ENCODE results near the gene FCN2. TPM values are rescaled to one million over a fixed set of nuclear protein-coding genes. Genes with fewer than 3 reads are reported as not detected.

FCN2 gene
- total RNA-seq, 1 donor from 2014 or later, result 1.0 TPM

- Histone ChIP-seq H3K36me3 (ENCODE audit: control insufficient read depth in 3 of 3, insufficient read depth in 3 of 3, low read length in 3 of 3) (peaks cover 0 to 7% (median 2%) of the 10 kb centered on the region in 3 donors), H3K27ac (ENCODE audit: low read depth, low read length) (no peak overlapping the region), H3K4me1 (ENCODE audit: control insufficient read depth in 3 of 3, insufficient read depth in 3 of 3, low read length in 3 of 3) (no peaks in the 10 kb centered on the region), H3K9ac (ENCODE audit: low read depth in 1 of 3, low read length in 3 of 3) (no peak overlapping the region), H3K9me3 (ENCODE audit: control insufficient read depth in 3 of 3, low read length in 3 of 3) (no peaks in the 10 kb centered on the region), H3K27me3 (ENCODE audit: control insufficient read depth in 3 of 3, insufficient read depth in 3 of 3, low read length in 3 of 3) (peaks cover 0 to 11% (median 0%) of the 10 kb centered on the region in 3 donors), H3K4me3 (ENCODE audit: low read length in 3 of 3) (no peak overlapping the region)
These were observed 43.1 kb upstream of the FCN2 start for GRCh38 chr9:134837529-134837928.

GRCh38 chr9:134838651-134839454, 41.8 kb upstream of the FCN2 start:
- Histone ChIP-seq H3K4me3 (ENCODE audit: low read length in 3 of 3) (no peak overlapping the region), H3K9me3 (ENCODE audit: control insufficient read depth in 3 of 3, low read length in 3 of 3) (no peaks in the 10 kb centered on the region), H3K36me3 (ENCODE audit: control insufficient read depth in 3 of 3, insufficient read depth in 3 of 3, low read length in 3 of 3) (peaks cover 0 to 7% (median 2%) of the 10 kb centered on the region in 3 donors), H3K4me1 (ENCODE audit: control insufficient read depth in 3 of 3, insufficient read depth in 3 of 3, low read length in 3 of 3) (no peaks in the 10 kb centered on the region), H3K27me3 (ENCODE audit: control insufficient read depth in 3 of 3, insufficient read depth in 3 of 3, low read length in 3 of 3) (peaks cover 0 to 11% (median 0%) of the 10 kb centered on the region in 3 donors), H3K27ac (ENCODE audit: low read depth, low read length) (no peak overlapping the region), H3K9ac (ENCODE audit: low read depth in 1 of 3, low read length in 3 of 3) (no peak overlapping the region)

GRCh38 chr9:134839455-134840125, 41.0 kb upstream of the FCN2 start:
- peaks cover 0 to 9% (median 2%) of the 10 kb centered on the region in 3 donors for H3K36me3 ChIP-seq (ENCODE audit: control insufficient read depth in 3 of 3, insufficient read depth in 3 of 3, low read length in 3 of 3)
- H3K9ac ChIP-seq (ENCODE audit: low read depth in 1 of 3, low read length in 3 of 3), result no peak overlapping the region
- no peaks in the 10 kb centered on the region for H3K9me3 ChIP-seq (ENCODE audit: control insufficient read depth in 3 of 3, low read length in 3 of 3)

GRCh38 chr9:134840511-134840910, 40.1 kb upstream of the FCN2 start:
- Histone ChIP-seq H3K36me3 (ENCODE audit: control insufficient read depth in 3 of 3, insufficient read depth in 3 of 3, low read length in 3 of 3) (peaks cover 0 to 9% (median 5%) of the 10 kb centered on the region in 3 donors), H3K27ac (ENCODE audit: low read depth, low read length) (no peak overlapping the region), H3K4me1 (ENCODE audit: control insufficient read depth in 3 of 3, insufficient read depth in 3 of 3, low read length in 3 of 3) (no peaks in the 10 kb centered on the region), H3K4me3 (ENCODE audit: low read length in 3 of 3) (no peak overlapping the region), H3K9me3 (ENCODE audit: control insufficient read depth in 3 of 3, low read length in 3 of 3) (no peaks in the 10 kb centered on the region), H3K9ac (ENCODE audit: low read depth in 1 of 3, low read length in 3 of 3) (no peak overlapping the region), H3K27me3 (ENCODE audit: control insufficient read depth in 3 of 3, insufficient read depth in 3 of 3, low read length in 3 of 3) (peaks cover 4 to 14% (median 4%) of the 10 kb centered on the region in 3 donors)

More at GRCh38 chr9:134839455-134840125, 41.0 kb upstream of the FCN2 start:
- H3K4me1 ChIP-seq (ENCODE audit: control insufficient read depth in 3 of 3, insufficient read depth in 3 of 3, low read length in 3 of 3), result no peaks in the 10 kb centered on the region
- peaks cover 0 to 11% (median 0%) of the 10 kb centered on the region in 3 donors for H3K27me3 ChIP-seq (ENCODE audit: control insufficient read depth in 3 of 3, insufficient read depth in 3 of 3, low read length in 3 of 3)
- H3K27ac ChIP-seq (ENCODE audit: low read depth, low read length), result no peak overlapping the region
- H3K4me3 ChIP-seq (ENCODE audit: low read length in 3 of 3), result no peak overlapping the region

GRCh38 chr9:134841180-134841904, 39.3 kb upstream of the FCN2 start:
- Histone ChIP-seq H3K27ac (ENCODE audit: low read depth, low read length) (no peak overlapping the region), H3K36me3 (ENCODE audit: control insufficient read depth in 3 of 3, insufficient read depth in 3 of 3, low read length in 3 of 3) (peaks cover 0 to 9% (median 5%) of the 10 kb centered on the region in 3 donors), H3K9me3 (ENCODE audit: control insufficient read depth in 3 of 3, low read length in 3 of 3) (no peaks in the 10 kb centered on the region), H3K9ac (ENCODE audit: low read depth in 1 of 3, low read length in 3 of 3) (no peak overlapping the region), H3K4me3 (ENCODE audit: low read length in 3 of 3) (no peak overlapping the region), H3K4me1 (ENCODE audit: control insufficient read depth in 3 of 3, insufficient read depth in 3 of 3, low read length in 3 of 3) (no peaks in the 10 kb centered on the region), H3K27me3 (ENCODE audit: control insufficient read depth in 3 of 3, insufficient read depth in 3 of 3, low read length in 3 of 3) (peaks cover 4 to 14% (median 11%) of the 10 kb centered on the region in 3 donors)

- Histone ChIP-seq H3K9ac (ENCODE audit: low read depth in 1 of 3, low read length in 3 of 3) (no peak overlapping the region), H3K4me3 (ENCODE audit: low read length in 3 of 3) (no peak overlapping the region), H3K27me3 (ENCODE audit: control insufficient read depth in 3 of 3, insufficient read depth in 3 of 3, low read length in 3 of 3) (peaks cover 4 to 12% (median 11%) of the 10 kb centered on the region in 3 donors), H3K36me3 (ENCODE audit: control insufficient read depth in 3 of 3, insufficient read depth in 3 of 3, low read length in 3 of 3) (peaks cover 0 to 9% (median 5%) of the 10 kb centered on the region in 3 donors), H3K9me3 (ENCODE audit: control insufficient read depth in 3 of 3, low read length in 3 of 3) (no peaks in the 10 kb centered on the region), H3K27ac (ENCODE audit: low read depth, low read length) (no peak overlapping the region), H3K4me1 (ENCODE audit: control insufficient read depth in 3 of 3, insufficient read depth in 3 of 3, low read length in 3 of 3) (no peaks in the 10 kb centered on the region)
These were observed 38.3 kb upstream of the FCN2 start for GRCh38 chr9:134842321-134842720.

- Histone ChIP-seq H3K9me3 (ENCODE audit: control insufficient read depth in 3 of 3, low read length in 3 of 3) (no peaks in the 10 kb centered on the region), H3K27me3 (ENCODE audit: control insufficient read depth in 3 of 3, insufficient read depth in 3 of 3, low read length in 3 of 3) (peaks cover 4 to 11% (median 6%) of the 10 kb centered on the region in 3 donors), H3K4me1 (ENCODE audit: control insufficient read depth in 3 of 3, insufficient read depth in 3 of 3, low read length in 3 of 3) (peaks cover 0 to 2% (median 0%) of the 10 kb centered on the region in 3 donors), H3K36me3 (ENCODE audit: control insufficient read depth in 3 of 3, insufficient read depth in 3 of 3, low read length in 3 of 3) (peaks cover 0 to 9% (median 5%) of the 10 kb centered on the region in 3 donors), H3K4me3 (ENCODE audit: low read length in 3 of 3) (no peak overlapping the region), H3K27ac (ENCODE audit: low read depth, low read length) (no peak overlapping the region), H3K9ac (ENCODE audit: low read depth in 1 of 3, low read length in 3 of 3) (no peak overlapping the region)
These were observed 36.9 kb upstream of the FCN2 start for GRCh38 chr9:134843740-134844139.

GRCh38 chr9:134844821-134845220, 35.8 kb upstream of the FCN2 start:
- Histone ChIP-seq H3K36me3 (ENCODE audit: control insufficient read depth in 3 of 3, insufficient read depth in 3 of 3, low read length in 3 of 3) (peaks cover 0 to 5% (median 5%) of the 10 kb centered on the region in 3 donors), H3K27me3 (ENCODE audit: control insufficient read depth in 3 of 3, insufficient read depth in 3 of 3, low read length in 3 of 3) (peaks cover 3 to 11% (median 4%) of the 10 kb centered on the region in 3 donors), H3K9ac (ENCODE audit: low read depth in 1 of 3, low read length in 3 of 3) (no peak overlapping the region), H3K4me3 (ENCODE audit: low read length in 3 of 3) (no peak overlapping the region), H3K9me3 (ENCODE audit: control insufficient read depth in 3 of 3, low read length in 3 of 3) (no peaks in the 10 kb centered on the region), H3K4me1 (ENCODE audit: control insufficient read depth in 3 of 3, insufficient read depth in 3 of 3, low read length in 3 of 3) (peaks cover 0 to 2% (median 0%) of the 10 kb centered on the region in 3 donors), H3K27ac (ENCODE audit: low read depth, low read length) (no peak overlapping the region)

GRCh38 chr9:134846187-134846586, 34.4 kb upstream of the FCN2 start:
- no peak overlapping the region for H3K27ac ChIP-seq (ENCODE audit: low read depth, low read length)
- no peak overlapping the region for H3K9ac ChIP-seq (ENCODE audit: low read depth in 1 of 3, low read length in 3 of 3)
- H3K9me3 ChIP-seq (ENCODE audit: control insufficient read depth in 3 of 3, low read length in 3 of 3), result no peaks in the 10 kb centered on the region
- H3K4me3 ChIP-seq (ENCODE audit: low read length in 3 of 3), result no peak overlapping the region
- H3K4me1 ChIP-seq (ENCODE audit: control insufficient read depth in 3 of 3, insufficient read depth in 3 of 3, low read length in 3 of 3), result peaks cover 0 to 2% (median 0%) of the 10 kb centered on the region in 3 donors
- H3K36me3 ChIP-seq (ENCODE audit: control insufficient read depth in 3 of 3, insufficient read depth in 3 of 3, low read length in 3 of 3), result peaks cover 0 to 5% (median 3%) of the 10 kb centered on the region in 3 donors
- H3K27me3 ChIP-seq (ENCODE audit: control insufficient read depth in 3 of 3, insufficient read depth in 3 of 3, low read length in 3 of 3), result peaks cover 4 to 11% (median 6%) of the 10 kb centered on the region in 3 donors
